ENCODE measurements around the gene DDOST. TPM values are rescaled to one million over a fixed set of nuclear protein-coding genes. Genes with fewer than 3 reads are reported as not detected.
A peak's percentile ranks its signal among the peaks of the same experiment; 100 is the strongest.
"Not testable (repeated sequence)": the region's sequence is repeated elsewhere in the genome, so short reads cannot be mapped to it uniquely, and the experiment has no call there.

Gene DDOST
- total RNA-seq, 2 donors from 2014 or later = 180 to 206 TPM

GRCh38 chr1:20696397-20697333 is 35.5 kb upstream of the DDOST start:
- intact Hi-C loops (cut with DNase I, micrococcal nuclease) = loop anchor here (5.0 kb wide), 2 partner anchors 496 to 501 kb away; no protein-coding TSS in a partner anchor
- DNase-seq = peak; percentile 78 to 87
- peak; percentile 94 for ATAC-seq

- intact Hi-C loops (cut with DNase I, micrococcal nuclease) = loop anchor here (5.0 kb wide), 2 partner anchors 497 to 502 kb away; no protein-coding TSS in a partner anchor
- DNase-seq (no peak), ATAC-seq (no peak)
Observed at GRCh38 chr1:20695515-20695914, 34.3 kb upstream of the DDOST start.

DNA sequence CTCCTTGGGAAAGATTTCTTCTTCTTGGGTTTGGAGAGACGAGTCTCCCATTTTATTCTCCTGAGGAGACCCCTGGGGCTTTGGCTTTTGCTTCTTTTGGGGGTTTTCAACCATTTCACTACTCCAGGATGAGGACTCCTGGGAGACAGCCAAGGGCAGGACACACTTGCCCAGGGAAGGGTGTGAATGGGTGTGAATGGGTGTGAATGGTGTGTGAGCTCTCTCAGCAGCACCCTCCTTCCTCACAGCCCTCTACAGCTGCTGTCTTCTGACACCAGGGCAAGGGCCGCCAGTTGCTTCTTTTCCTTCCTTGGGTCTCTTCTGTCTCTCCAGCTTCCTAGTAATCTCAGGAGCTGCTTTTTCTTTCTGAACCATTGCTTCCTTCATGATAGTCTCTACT is 32.5 kb upstream of the DDOST start:
- intact Hi-C loops (cut with DNase I, micrococcal nuclease) = no loop called here
- DNase-seq (no peak), ATAC-seq (no peak)

DNA sequence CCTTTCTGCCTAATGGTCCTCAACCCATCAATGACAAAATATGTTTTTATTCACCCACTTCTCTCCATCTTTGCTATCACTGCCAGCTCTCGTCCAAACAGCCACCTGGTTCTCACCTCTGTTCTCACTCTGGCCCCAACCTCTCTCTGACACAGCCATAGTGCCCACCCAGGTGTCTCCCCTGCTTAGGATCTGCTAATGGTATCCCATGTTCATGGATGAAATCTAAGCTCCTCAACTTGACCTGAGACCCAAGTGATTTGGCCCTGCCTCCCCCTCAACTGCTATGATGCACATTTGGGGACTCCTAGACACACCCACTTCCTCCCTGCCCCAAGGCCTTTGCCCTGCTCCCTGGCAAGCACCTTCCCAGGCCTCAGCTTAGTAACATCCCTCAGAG is 30.7 kb upstream of the DDOST start:
- DNase-seq (no peak), ATAC-seq (no peak)
- intact Hi-C loops (cut with DNase I, micrococcal nuclease) = no loop called here

GRCh38 chr1:20689645-20690056 is 28.5 kb upstream of the DDOST start:
- intact Hi-C loops (cut with DNase I, micrococcal nuclease) = no loop called here

DNA sequence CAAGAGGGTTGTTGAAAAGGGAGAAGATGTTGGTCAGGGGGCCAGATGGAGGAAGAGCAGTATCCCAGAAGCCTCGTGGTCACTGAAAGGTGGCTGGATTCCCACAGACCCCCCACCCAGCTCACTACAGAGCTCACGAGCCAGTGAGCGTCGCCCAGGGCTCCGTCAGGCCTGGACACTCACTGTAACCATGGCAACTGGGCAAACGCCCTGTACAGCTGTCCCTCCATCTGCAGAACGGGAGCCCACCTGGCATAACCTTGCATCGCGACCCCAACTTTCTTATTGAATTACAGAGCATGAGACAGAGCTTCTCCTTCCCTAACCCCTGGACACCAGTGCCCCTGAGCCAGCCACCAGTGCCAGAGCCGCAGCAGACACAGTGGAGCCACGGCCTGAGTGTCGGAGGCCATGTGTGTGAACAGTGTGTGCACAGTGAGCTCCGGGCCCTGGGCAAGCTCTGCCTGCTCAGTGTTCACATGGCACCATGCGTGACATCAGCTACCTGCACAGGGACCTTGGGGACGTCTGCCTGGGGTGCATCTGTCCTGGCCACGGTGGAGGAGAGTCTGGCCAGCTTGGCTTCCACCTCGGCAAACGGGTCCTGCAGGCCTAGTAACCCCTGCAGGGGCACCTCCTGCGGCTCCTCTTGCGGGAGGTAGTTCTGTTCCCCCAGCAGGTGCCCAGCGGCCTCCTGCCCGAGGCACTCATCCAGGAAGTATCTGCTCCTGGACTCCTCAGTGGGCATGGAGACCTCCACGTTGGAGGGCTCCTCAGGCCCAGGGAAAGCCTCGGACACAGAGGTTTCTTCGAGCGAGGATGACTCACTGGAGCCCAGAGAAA is 25.9 kb upstream of the DDOST start:
- ATAC-seq = no peak
- intact Hi-C loops (cut with DNase I, micrococcal nuclease) = no loop called here

More at GRCh38 chr1:20689645-20690056, 28.5 kb upstream of the DDOST start:
- ATAC-seq (no peak), DNase-seq (no peak)

DNA sequence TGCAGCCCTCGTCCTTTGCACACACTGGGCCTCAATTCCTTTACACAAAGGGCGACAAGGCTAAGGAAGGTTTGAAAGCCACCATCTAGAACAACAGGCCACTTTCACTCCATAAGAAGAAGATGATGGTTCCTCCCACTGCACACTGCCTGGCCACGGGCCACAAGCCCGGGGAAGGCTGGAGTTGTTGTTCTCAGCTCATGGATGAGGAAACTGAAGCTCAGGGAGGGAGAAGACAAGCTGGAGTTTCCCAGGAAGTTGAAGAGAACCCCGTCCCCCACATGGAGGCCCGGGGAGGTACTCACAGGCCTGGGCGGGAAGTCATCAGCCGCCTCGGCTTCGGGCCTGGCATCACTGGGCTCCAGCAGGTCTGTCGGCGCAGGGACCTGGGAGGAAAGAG is 24.6 kb upstream of the DDOST start:
- no peak for DNase-seq
- intact Hi-C loops (cut with DNase I, micrococcal nuclease) = no loop called here
- ATAC-seq = no peak

More for the DNA sequence above, 25.9 kb upstream of the DDOST start:
- no peak for DNase-seq

GRCh38 chr1:20685099-20685662 is 24.0 kb upstream of the DDOST start:
- no peak for DNase-seq
- no peak for ATAC-seq
- intact Hi-C loops (cut with DNase I, micrococcal nuclease) = no loop called here

DNA sequence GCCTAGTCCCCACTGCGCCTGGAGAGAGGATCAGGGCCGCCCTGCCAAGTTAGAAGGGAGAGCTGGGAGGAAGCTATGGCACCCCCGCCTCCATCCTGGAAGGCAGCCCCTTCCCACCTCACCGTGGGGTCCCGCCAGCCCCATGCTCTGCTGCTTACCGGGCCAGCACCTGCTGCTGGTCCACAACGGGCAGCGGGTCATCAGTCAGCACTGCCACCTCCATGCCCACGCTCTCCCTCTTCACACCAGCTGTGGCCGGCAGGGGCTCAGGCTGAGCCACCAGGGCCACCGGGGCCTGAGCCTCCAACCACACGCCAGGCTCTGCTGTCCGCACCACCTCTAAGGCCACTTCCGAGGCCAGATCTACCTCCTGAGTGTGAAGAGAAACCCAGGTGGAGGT is 23.5 kb upstream of the DDOST start:
- intact Hi-C loops (cut with DNase I, micrococcal nuclease) = no loop called here
- DNase-seq = no peak
- ATAC-seq = no peak

DNA sequence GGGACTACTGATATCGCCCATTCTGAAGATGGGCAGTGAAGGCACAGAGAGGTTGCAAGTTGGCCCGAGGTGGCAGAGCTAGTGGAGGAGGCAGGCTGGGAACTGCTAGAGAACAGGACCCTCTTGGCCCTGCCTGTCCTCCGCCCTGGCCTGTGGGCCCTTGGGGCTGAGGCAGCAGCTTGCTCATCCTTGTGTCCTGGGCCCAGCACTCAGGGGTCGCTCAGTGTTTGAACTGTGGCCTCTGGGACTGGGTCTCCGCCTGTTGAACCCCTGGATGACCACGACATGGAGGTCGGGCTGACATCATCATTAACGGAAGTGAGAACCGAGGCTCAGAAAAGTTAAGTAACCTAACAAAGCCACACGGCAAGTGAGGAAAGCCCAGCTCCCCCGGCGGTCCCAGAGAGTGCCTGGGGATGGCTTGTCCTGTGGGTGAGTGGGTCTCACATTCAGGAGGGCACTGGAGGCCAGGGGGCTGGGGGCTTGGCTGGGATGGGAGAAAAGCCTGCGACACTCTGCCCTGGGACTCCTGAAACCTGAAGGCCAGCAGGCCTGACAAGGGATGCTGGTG is 23.0 kb upstream of the DDOST start:
- DNase-seq (no peak), ATAC-seq (no peak)
- intact Hi-C loops (cut with DNase I, micrococcal nuclease) = no loop called here

GRCh38 chr1:20683614-20684013 is 22.4 kb upstream of the DDOST start:
- DNase-seq (no peak), ATAC-seq (no peak)
- intact Hi-C loops (cut with DNase I, micrococcal nuclease) = no loop called here

- intact Hi-C loops (cut with DNase I, micrococcal nuclease) = no loop called here
- no peak for ATAC-seq
- peak in 1 of 2 donors; percentile 32 for DNase-seq
Observed at GRCh38 chr1:20682571-20683236, 21.5 kb upstream of the DDOST start.

GRCh38 chr1:20681999-20682398 is 20.8 kb upstream of the DDOST start:
- ATAC-seq = no peak
- intact Hi-C loops (cut with DNase I, micrococcal nuclease) = no loop called here
- no peak for DNase-seq

DNA sequence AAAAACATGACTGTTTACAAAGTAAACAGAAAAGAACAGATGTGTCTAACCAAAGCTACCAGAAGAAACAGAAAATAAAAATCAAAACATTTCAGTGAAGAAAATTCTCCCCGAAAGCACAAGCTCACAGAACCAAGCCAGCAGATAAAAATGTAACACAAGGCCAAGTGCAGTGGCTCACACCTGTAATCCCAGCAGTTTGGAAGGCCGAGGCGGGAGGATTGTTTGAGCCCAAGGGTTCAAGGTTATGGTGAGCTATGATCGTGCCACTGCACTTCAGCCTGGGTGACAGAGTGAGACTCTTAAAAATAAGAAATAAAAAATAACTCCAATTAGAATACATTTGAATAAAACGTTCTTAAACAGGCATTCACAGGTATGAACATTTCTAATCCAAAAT is 19.1 kb upstream of the DDOST start:
- intact Hi-C loops (cut with DNase I, micrococcal nuclease) = no loop called here
- DNase-seq (no peak), ATAC-seq (no peak)

GRCh38 chr1:20678599-20678998 is 17.4 kb upstream of the DDOST start:
- intact Hi-C loops (cut with DNase I, micrococcal nuclease) = no loop called here
- DNase-seq = no peak
- no peak for ATAC-seq

GRCh38 chr1:20673626-20674025 is 12.5 kb upstream of the DDOST start:
- intact Hi-C loops (cut with DNase I, micrococcal nuclease); DNase-seq; ATAC-seq: not testable (repeated sequence)

DNA sequence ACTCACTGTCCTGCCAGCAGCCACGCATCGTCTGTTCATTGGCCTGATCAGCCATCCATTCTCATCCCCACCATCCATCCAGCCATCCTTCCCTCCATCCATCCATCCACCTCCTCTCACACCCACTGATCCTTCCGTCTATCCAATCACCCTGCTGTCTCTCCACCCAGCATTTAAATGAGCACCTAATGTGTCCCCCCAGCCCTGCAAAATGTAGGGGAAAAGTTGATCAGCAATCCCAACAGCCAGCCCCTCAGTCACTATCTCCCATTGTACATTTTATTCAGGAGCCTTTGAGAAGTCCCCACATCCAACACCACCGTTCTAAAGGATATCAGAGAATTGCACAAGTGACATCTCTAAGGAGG is 11.1 kb upstream of the DDOST start:
- DNase-seq (no peak), ATAC-seq (no peak)
- intact Hi-C loops (cut with DNase I, micrococcal nuclease) = no loop called here

- intact Hi-C loops (cut with DNase I, micrococcal nuclease) = no loop called here
- DNase-seq (no peak), ATAC-seq (no peak)
Observed at GRCh38 chr1:20670936-20671335, 9.8 kb upstream of the DDOST start.

DNA sequence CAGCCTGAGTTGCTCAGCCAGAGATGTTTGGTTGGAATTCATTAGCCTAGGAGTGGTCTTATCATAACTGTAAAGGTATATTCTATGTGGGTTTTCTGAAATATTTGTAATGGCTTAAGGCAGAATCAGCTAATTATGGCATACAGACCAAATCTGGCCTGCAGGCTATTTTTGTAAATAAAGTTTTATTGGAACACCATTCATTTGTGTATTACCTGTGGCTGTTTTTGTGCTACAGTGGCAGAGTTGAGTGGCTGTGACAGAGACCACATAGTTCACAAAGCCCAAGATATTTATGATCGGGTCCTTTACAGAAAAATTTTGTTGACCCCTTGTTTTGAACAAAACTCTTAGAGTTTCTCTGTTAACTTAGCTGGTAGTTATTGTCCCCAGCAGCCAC is 7.4 kb upstream of the DDOST start:
- ATAC-seq (no peak), DNase-seq (no peak)

More for the DNA sequence above, 7.4 kb upstream of the DDOST start:
- intact Hi-C loops (cut with DNase I, micrococcal nuclease) = no loop called here

Data from left colon (tissue), 2 donors.